Muscle of leg (tissue), 16 donors: Measurements from ENCODE around the gene TGM1. TPM values are rescaled to one million over a fixed set of nuclear protein-coding genes. Genes with fewer than 3 reads are reported as not detected.
A peak's percentile ranks its signal among the peaks of the same experiment; 100 is the strongest.

ENCODE experiments used
- DNase-seq: peaks from one replicate; pipeline ENCODE4 v3.0.0; 2013
- H3K27ac ChIP-seq: one replicate; pipeline ENCODE4 v1.5.1; 2013; ENCODE audit warnings: mild to moderate bottlenecking, low read length, control low read depth
- H3K27me3 ChIP-seq: one replicate; pipeline ENCODE4 v1.6.1; 2013; ENCODE audit warnings: low read length; ENCODE audit not compliant: control insufficient read depth, insufficient read depth
- H3K36me3 ChIP-seq: one replicate; pipeline ENCODE4 v1.6.1; 2013; ENCODE audit warnings: low read length; ENCODE audit not compliant: control insufficient read depth, insufficient read depth
- H3K4me1 ChIP-seq: one replicate; pipeline ENCODE4 v1.6.1; 2013; ENCODE audit warnings: low read length; ENCODE audit not compliant: control insufficient read depth, insufficient read depth
- H3K4me3 ChIP-seq: one replicate; pipeline ENCODE4 v1.5.1; 2013; ENCODE audit warnings: low read length, control low read depth
- H3K9me3 ChIP-seq: replicated peaks from 2 replicates; pipeline ENCODE4 v1.6.1; 2013; ENCODE audit warnings: low read depth, low read length; ENCODE audit not compliant: control insufficient read depth
- WGBS: methylation state at CpG from one replicate; pipeline ENCODE4 v1.1.5; 2013; ENCODE audit warnings: missing lambda C conversion rate; ENCODE audit not compliant: insufficient coverage; 5-methylcytosine and 5-hydroxymethylcytosine counted together
- long read RNA-seq, 11 donors: transcript quantifications; one replicate each; lab custom pipeline, GENCODE V29; 2026
- polyA plus RNA-seq, 8 donors: library from polyadenylated mRNA; unstranded; fragments of 120-200 nt; gene quantifications; one replicate each; pipeline versions ENCODE4 v1.2.1 to v1.2.3, GENCODE V29; 2013; ENCODE audit warnings: inconsistent platforms in 1 of 8, low replicate concordance in 1 of 8; ENCODE audit not compliant: insufficient read length in 8 of 8, insufficient read depth in 1 of 8
- total RNA-seq: library from RNA; stranded (reverse); fragments of 120-200 nt; gene quantifications from one replicate; pipeline ENCODE4 v1.2.4, GENCODE V29; 2013

Gene TGM1
- 0.71 TPM for total RNA-seq
- 1 to 10 TPM in 6 of 8 donors, under 1 TPM in 2; 0.84 to 3.0 (median 1.2) TPM for polyA plus RNA-seq
- long read RNA-seq, donor 1 = 0 reads
- long read RNA-seq, donor 2 = 0 reads
- long read RNA-seq, donor 3 = 0 reads
- long read RNA-seq, donor 4 = 0 reads
- long read RNA-seq, donor 5 = 0 reads
- long read RNA-seq, donor 6 = 0 reads
- long read RNA-seq, donor 7 = 0 reads
- long read RNA-seq, donor 8, partial matches to known transcripts = 14 of 14 reads
- long read RNA-seq, donor 8, other reads (novel, unspliced or antisense) = 0 of 14 reads
- long read RNA-seq, donor 9 = 0 reads
- long read RNA-seq, donor 10 = 0 reads
- long read RNA-seq, donor 11 = 0 reads

DNA sequence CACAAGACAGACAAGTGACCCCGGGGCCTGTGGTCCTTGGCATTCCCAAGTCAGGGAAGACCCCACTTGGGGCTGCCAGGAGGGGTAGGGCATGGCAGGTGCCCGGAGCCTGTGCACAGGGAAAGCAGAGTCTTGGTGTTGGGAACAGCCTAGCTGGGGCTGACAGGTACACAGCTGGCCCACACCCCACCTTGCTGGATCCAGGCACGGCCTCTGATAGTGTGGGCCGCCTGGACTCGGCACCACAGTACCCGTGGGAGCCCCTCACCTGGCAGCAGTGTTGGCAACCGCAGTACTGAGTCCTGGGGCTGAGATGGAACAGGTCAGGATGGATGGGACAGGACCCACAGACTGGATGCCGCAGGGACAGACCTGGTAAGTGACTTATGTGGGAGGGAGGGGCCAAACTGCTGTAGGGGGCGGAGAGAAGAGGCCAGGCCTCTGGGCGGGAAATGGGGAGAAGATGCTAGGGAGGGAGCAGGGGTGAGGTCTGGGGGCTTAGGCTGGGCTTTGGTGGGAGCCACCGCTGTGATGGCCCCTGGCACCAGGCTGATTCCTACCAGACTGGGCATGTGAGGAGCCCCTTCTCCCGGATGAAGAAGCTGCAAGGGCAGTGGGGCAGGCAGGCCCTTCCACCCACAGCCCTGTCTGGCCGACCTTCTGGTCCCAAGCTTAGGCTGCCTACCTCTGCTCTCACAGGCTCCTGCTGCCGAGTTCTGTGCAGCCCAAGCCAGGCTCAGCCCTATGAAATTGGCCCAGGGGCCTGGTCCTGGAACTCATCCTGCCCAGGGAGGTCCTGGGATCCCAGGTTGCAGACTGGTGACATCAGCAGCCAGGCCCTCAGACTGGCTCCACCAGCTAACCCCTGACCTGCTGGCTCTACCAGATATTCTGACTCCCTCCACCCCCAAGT lies at the start of gene TGM1:
TGM1 (minus strand) TSS at position 357 of the 913 bp plus-strand sequence. CDS start 825 bp downstream, outside the sequence.
- no peaks in the 10 kb centered on the region for H3K9me3 ChIP-seq
- WGBS = 74% methylated on average over 13 of the region's 14 CpGs
- H3K4me1 ChIP-seq = peaks cover 5% of the 10 kb centered on the region
- no peak for DNase-seq
- H3K27me3 ChIP-seq = no peaks in the 10 kb centered on the region
- peaks cover 22% of the 10 kb centered on the region for H3K36me3 ChIP-seq
- no peak within 1 kb of the TSS for H3K4me3 ChIP-seq
- H3K27ac ChIP-seq = no peak within 1 kb of the TSS

- WGBS = no CpG with 5 or more reads among the region's 1 CpG
- peaks cover 43% of the 10 kb centered on the region for H3K4me1 ChIP-seq
Measured at GRCh38 chr14:24311837-24312615, 49.0 kb upstream of the TGM1 start.

DNA sequence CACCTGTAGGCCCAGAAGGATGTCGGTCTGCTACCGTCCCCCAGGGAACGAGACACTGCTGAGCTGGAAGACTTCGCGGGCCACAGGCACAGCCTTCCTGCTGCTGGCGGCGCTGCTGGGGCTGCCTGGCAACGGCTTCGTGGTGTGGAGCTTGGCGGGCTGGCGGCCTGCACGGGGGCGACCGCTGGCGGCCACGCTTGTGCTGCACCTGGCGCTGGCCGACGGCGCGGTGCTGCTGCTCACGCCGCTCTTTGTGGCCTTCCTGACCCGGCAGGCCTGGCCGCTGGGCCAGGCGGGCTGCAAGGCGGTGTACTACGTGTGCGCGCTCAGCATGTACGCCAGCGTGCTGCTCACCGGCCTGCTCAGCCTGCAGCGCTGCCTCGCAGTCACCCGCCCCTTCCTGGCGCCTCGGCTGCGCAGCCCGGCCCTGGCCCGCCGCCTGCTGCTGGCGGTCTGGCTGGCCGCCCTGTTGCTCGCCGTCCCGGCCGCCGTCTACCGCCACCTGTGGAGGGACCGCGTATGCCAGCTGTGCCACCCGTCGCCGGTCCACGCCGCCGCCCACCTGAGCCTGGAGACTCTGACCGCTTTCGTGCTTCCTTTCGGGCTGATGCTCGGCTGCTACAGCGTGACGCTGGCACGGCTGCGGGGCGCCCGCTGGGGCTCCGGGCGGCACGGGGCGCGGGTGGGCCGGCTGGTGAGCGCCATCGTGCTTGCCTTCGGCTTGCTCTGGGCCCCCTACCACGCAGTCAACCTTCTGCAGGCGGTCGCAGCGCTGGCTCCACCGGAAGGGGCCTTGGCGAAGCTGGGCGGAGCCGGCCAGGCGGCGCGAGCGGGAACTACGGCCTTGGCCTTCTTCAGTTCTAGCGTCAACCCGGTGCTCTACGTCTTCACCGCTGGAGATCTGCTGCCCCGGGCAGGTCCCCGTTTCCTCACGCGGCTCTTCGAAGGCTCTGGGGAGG lies 47.9 kb upstream of the TGM1 start, which contains the start of gene LTB4R:
LTB4R (plus strand) TSS at position 857 of the 959 bp plus-strand sequence. CDS start 4,150 bp downstream, outside the sequence.
- no peaks in the 10 kb centered on the region for H3K9me3 ChIP-seq
- peak within 1 kb of the TSS; percentile 43 for H3K4me3 ChIP-seq
- 8% methylated on average over 94 of the region's 99 CpGs for WGBS
- peak; percentile 81 for DNase-seq
- H3K36me3 ChIP-seq = peaks cover 20% of the 10 kb centered on the region
- H3K27me3 ChIP-seq = peaks cover 13% of the 10 kb centered on the region
- peak within 1 kb of the TSS; percentile 81 for H3K27ac ChIP-seq
- H3K4me1 ChIP-seq = peaks cover 40% of the 10 kb centered on the region

More at GRCh38 chr14:24311837-24312615, 49.0 kb upstream of the TGM1 start:
- Histone ChIP-seq H3K4me3 (peak overlapping the region; percentile 43), H3K36me3 (peaks cover 11% of the 10 kb centered on the region), H3K27ac (peak overlapping the region; percentile 81), H3K27me3 (peaks cover 22% of the 10 kb centered on the region), H3K9me3 (no peaks in the 10 kb centered on the region)
- DNase-seq = peak; percentile 30

- H3K36me3 ChIP-seq = peaks cover 27% of the 10 kb centered on the region
- peak overlapping the region; percentile 43 for H3K4me3 ChIP-seq
- peak overlapping the region; percentile 68 for H3K27ac ChIP-seq
- H3K9me3 ChIP-seq = no peaks in the 10 kb centered on the region
- H3K4me1 ChIP-seq = peaks cover 36% of the 10 kb centered on the region
- H3K27me3 ChIP-seq = peaks cover 7% of the 10 kb centered on the region
- 25% methylated on average over 4 of the region's 5 CpGs for WGBS
- no peak for DNase-seq
Measured at GRCh38 chr14:24310265-24310645, 47.3 kb upstream of the TGM1 start.

DNA sequence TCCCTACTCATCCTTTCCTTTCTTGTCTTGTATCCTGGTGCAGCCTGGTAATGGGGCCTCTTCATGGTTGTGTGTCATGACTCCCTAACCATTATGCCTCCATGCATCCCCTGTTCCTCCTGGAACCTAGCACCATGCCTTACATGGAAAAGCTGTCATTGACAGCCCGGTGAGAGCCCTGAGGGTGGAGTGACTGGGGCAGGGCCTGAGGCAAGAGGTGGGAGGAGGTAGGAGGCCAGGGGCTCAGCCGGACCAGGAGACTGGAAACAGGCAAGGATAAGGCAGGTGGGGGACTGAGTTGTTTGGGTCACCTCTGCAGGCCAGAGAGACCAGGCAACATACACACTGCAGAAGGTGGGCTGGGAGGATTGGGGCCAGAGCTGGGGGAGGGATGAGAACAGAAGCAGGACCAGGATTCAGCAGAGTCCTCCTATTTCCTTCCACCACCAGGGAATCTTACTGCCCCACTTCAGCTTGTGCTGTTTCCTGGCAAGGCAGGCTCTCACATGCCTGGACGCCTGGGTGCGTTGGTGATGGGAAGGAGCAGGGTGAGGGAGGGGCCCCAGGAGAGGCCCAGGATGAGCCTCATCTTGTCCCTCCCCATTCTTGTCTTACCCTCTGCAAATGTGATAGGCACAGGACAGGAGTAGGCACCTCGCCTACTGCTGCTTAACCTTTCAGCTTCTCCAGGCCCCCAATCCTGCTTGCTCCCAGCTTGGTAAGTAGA lies 46.7 kb upstream of the TGM1 start, which contains the start of gene LTB4R2:
LTB4R2 (plus strand) TSS at position 603 of the 727 bp plus-strand sequence. CDS start 525 bp downstream, outside the sequence.
- H3K27me3 ChIP-seq = peaks cover 1% of the 10 kb centered on the region
- no peaks in the 10 kb centered on the region for H3K9me3 ChIP-seq
- H3K4me3 ChIP-seq = peak within 1 kb of the TSS; percentile 43
- 86% methylated on average over 1 of the region's 5 CpGs for WGBS
- DNase-seq = no peak
- peaks cover 32% of the 10 kb centered on the region for H3K36me3 ChIP-seq
- peak within 1 kb of the TSS; percentile 81 for H3K27ac ChIP-seq
- peaks cover 36% of the 10 kb centered on the region for H3K4me1 ChIP-seq

DNA sequence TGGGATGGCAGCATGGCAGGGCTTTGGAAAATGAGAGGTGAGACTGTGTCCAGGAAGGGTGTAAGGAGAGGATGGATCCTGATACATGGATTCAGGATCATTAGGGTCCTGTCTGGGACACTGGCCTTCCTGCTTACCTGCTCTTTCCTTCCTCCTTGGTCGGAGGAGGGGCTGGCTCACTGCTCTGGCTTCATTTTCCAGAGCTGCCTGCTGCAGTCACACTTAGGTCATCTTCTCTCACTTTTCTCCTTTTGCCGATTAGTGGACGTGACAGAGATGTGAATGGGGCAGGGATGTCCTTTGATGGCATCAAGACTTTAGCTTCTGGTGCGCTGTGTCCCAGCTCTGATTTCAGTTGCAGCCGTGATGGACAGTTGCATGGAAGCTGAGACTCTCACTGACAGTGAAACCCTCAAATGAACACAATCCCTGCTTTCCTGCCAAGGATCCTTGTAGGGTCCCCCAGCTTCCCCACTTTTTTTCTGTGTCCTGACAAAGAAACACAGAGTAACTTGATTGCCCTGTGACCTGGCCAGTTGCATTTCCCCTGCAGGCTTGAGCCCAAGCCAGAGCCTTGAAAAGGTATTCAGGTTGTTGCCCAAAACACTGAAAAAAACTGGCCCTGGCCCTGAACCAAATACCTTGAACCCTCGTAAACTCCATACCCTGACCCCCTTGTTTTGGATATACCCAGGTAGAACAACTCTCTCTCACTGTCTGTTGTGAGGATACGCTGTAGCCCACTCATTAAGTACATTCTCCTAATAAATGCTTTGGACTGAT lies 45.6 kb upstream of the TGM1 start:
- Histone ChIP-seq H3K9me3 (no peaks in the 10 kb centered on the region), H3K4me3 (no peak overlapping the region), H3K27ac (no peak overlapping the region), H3K27me3 (no peaks in the 10 kb centered on the region), H3K4me1 (peaks cover 33% of the 10 kb centered on the region), H3K36me3 (peaks cover 44% of the 10 kb centered on the region)
- WGBS = 87% methylated on average over 6 of the region's 7 CpGs
- no peak for DNase-seq

GRCh38 chr14:24307575-24308341 lies 44.8 kb upstream of the TGM1 start, which contains the start of gene CIDEB:
CIDEB (minus strand) TSS chr14:24307977; CDS start chr14:24307858, 119 bp downstream.
- Histone ChIP-seq H3K4me3 (no peak within 1 kb of the TSS), H3K27ac (no peak within 1 kb of the TSS), H3K27me3 (no peaks in the 10 kb centered on the region), H3K9me3 (no peaks in the 10 kb centered on the region), H3K36me3 (peaks cover 52% of the 10 kb centered on the region), H3K4me1 (peaks cover 27% of the 10 kb centered on the region)
- peak; percentile 71 for DNase-seq
- WGBS = 75% methylated on average over 5 of the region's 6 CpGs
